Activated T-helper 9 cell treated with anti-CD3 and anti-CD28 coated beads, Interleukin-2, amount 50 U/mL, for 16 hours (primary cell): ENCODE results near the gene MCFD2.
"Not testable (repeated sequence)": the region's sequence is repeated elsewhere in the genome, so short reads cannot be mapped to it uniquely, and the experiment has no call there.

Experiments
- DNase-seq: peaks from one replicate; pipeline ENCODE4 v3.0.0-alpha.2; 2020; ENCODE audit warnings: low read depth

Gene MCFD2

DNA sequence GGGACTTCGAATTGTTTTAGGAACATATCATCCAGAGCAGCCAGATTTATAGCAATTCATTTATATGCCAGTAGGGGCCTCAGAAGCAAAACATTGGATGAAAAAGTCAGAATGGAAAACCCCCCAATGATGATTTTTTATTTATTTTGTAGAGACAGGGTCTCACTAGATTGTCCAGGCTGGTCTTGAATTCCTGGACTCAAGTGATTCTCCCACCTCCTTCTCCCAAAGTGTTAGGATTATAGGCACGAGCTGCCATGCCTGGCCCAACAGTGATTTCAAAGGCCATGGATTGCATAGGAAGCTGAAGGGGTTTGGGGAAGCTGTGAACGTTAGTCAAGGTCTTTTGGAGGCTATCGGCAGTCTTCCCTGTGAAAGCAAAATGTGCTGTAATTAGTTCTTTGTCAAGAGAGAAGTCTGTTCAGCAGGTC, 21.9 kb upstream of the MCFD2 start:
- no peak for DNase-seq

DNA sequence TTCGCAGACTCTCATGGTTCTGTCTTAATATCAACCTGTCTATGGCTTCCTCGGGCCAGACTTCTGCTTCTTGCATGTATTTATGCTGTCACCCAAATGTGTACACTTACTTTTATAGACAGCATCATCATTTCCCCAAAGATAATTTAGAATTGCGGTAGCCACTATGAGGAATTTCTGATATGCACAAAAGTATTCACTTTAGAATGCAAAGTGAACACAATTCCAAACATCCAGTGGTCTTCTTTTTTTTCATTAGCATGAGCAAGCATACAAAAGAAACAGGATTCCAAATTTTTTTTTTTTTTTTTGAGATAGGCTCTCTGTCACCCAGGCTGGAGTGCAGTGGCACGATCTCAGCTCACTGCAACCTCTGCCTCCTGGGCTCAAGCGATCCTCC, 21.0 kb upstream of the MCFD2 start:
- no peak for DNase-seq

DNA sequence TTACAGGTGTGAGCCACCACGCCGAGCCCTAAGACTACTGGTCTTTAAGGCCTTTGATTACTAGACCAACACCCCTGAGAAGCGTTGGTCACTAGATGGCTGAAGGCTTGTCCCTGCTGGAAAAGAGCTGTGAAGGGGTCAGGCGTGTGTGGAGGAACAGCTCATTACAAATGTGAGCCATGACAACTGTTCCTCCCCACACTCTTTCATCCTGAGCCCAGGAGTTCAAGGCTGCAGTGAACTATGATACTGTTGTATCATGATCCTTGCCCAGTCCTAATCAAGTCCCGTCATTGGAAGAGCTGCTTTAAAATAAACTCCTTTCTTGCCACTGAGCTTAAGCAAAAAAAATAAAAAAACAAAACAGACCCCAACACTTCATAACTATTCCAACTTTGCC, 19.5 kb upstream of the MCFD2 start:
- DNase-seq = no peak

DNA sequence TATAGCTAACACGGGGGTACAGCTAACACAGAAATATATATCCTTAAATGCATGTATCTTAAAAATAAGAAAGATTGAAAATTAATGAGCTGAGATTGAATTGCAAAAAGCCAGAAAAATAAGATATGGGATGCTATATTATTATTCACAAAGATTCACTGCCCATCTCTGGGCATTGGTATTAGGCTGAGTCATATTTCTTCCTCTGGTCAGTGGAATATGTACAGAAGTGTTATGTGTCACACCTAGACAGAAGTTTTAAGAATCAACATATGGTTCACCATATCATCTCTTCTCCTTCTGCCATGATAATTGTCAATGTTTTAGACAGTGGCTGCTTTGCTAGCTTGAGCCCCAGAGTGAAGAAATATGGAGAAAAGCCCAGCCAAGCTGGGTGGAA, 14.0 kb upstream of the MCFD2 start:
- no peak for DNase-seq

DNA sequence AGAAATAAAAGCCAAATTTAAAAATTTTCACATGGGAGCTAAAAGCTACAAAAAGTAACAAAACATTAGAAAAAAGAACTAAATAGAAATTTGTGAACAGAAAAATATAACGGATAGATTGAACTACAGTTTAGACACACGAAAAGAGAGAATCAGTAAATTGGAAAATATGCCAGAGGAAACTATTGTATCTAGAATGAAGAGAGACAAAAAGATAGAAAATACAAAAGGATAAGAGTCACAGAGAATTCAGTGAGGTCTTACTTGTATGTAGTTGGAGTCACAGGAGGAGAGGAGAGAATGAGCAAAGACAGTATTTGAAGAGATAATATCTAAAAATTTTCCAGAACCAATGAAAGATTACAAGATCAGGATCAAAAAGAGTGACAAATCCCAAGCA, 11.3 kb upstream of the MCFD2 start:
- DNase-seq = no peak

DNA sequence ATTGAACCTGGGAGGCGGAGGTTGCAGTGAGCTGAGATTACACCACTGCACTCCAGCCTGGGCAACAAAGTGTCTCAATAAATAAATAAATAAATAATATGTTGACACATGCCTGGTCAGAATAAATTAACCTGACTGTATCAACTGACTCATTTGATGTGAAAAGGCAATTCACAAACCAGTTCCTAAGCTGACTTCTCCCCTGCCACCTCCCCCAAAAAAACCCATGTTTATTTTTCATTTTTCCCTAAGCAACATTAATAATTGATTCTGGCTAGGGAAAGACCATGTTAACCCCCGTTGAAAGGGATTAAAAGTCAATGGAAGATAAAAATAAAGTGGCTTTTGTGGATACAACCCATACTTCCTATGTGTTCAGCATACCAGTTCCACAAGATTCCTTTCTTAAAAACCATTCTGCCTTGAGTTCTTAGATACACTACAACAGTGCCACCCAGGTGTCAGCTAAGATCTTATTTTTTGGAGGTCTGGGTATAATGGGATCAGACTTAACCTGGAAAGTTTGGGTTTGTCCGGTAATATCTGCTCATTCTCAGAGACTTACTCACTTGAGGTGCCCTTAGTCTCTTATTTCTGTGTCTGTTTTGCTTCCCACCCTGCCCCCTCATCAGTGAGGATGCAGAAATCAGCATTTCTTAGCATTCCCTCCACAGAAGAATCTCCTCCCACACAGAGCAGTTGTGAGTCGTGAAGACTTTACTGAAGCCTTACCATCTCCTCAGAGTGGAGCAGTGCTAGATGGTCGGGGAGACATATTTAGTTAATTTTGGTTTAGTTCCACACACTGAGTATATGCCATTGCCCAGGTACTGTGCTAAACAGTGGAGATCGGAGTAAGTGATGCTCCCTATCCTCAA, 10.1 kb upstream of the MCFD2 start:
- no peak for DNase-seq

DNA sequence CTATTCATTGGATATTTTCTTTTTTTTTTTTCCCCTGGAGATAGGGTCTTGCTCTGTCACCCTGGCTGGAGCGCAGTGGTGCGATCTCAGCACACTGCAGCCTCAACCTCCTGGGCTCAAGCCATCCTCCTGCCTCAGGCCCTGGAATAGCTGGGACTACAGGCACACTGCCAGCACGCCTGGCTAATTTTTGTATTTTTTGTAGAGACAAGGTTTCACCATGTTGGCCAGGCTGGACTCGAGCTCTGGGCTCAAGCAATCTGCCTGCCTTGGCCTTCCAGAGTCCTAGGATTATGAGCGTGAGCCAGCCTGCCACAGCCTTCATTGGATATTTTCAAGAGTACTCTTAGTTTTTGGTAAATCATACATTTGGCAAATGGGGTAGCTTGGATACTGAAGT, 9.0 kb upstream of the MCFD2 start:
- no peak for DNase-seq

DNA sequence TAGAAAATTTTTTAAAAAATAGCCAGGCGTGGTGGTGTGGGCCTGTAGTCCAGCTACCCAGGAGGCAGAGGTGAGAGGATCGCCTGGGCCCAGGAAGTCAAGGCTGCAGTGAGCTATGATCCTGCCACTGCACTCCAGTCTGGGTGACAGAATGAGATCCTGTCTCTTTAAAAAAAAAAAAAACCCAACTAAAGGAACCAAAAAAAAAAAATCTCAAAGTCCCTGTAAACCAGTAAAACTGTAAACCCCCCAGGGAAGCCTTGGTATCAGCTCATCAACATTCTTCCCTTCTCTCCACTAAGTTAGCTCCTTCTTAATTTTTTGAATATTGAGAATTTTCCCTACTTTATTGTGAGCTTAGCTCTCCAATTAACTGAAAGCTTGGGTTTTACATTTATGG, 8.4 kb upstream of the MCFD2 start:
- no peak for DNase-seq

DNA sequence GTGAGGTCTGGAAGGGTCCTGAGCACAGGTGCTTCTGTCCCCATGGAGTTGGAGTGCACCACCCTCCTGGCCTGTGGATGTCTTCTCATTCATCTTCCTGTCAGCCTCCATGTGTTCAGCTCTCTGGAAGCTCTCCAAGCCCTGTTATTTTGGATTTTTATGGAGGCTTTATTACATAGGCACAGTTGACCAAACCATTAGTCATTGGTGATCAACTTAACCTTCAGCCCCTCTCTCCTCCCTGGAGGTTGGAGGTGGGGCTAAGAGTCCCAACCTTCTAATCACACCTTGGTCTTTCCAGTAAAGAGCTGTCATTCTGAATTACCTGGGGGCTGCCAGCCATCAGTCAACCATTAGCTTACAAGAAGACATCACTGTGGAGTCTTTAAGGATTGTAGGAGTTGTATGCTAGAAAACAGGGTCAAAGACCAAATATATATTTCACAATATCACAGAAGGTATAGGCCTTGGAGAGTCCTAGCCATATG, 7.5 kb upstream of the MCFD2 start:
- no peak for DNase-seq

DNA sequence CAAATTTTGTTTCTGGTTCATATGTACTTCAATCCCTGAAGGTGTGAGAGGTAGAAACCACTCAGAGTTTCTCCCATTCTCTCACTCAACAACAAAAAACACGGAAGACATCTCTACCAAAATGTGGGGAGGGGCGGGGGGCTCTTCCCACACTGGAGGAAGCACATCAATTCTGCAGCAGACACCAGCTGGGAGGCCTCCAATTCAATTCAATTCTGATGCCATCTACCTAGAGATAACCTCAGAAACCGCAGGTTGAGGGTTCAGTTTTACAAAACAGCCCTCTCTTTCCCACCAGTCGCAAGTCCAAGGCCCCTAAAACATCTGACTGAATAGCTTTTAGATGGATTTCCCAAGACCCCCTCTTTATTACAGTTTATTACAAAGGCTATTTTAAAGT, 7.0 kb upstream of the MCFD2 start:
- no peak for DNase-seq

DNA sequence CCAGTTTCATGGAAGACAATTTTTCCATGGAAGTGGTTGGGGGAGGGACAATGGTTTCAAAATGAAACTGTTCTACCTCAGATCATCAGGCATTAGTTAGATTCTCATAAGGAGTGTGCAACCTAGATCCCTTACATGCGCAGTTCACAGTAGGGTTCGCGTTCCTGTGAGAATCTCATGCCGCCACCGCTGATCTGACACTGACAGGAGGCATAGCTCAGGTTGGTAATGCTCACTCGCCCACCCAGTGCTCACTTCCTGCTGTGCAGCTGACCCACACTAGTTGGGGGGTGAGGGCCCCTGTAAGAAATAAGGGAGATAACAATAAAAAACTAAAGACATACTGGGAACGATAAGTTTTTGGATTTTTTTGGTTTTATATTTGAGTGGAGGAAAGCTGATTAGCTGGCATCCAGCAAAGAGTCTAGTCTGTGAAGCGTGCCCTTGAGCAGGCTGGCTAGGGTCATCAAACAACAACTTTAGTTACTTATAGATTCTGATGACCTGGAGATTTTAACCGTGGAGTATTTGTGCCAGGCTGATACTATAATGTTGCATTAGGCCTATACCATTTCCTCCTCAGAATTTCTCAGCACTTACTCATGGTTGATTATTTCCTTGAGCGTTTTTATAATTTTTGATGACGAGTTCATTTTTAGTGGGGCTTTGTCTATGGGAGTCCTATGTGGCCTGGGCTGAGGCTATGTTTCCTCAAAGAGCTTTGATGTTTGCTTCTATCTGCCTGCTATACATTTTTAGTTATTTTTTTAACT, 6.3 kb upstream of the MCFD2 start:
- DNase-seq = no peak

DNA sequence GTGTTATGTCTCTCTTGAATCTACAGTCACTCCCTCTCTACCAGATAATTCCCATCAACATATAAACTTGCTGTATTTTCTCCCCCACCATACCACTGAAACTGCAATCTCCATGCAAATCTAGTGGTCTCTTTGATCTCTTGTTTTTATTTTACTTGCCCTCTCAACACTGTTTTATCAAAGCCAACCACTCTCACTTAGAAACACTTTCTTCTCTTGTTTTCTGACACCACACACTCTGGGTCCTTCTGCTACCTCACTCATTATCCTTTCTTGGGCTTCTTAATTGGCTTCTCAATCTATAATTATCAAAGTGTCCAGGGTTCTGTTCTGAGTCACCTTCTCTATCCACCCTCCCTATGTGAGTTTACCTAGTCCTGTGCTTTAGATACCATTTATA, 2.0 kb upstream of the MCFD2 start:
- DNase-seq = no peak

DNA sequence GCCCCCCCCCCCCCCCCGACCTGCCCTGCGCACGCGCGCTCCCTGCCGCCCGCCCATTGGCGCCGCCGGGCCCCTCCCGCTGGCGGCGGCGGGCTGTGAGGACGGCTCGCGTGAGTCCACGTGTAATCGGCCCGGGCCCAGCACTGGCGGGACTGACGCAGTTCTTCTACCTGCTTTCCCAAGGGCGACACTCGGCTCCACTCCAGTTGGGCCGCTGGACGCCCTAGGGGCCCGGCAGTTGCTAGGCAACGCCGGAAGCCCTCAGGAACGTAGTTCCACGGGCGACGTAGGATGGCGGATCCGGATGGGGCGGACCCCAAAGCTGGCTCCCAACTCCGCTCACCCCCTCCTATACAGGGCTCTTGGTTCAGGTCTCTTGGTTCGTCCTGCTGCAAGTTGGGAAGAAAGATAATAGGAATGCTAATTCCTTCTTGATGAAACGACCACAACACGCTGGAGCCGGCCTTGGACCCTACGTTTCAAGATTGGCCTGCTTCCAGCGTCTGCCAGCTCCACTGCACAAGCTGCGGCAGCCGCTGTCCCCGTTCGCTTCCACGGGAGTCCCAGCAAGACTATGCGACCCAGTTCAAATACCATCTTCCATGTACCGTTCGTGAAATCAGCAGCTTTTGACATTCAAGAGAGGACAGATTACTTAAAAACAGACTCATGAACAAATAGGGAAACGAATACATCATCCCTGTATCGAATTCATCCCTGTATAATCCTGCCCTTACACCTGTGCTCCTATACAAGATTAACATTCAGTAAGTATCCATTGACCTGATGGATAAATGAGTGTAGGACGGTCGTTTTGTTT, 415 bp upstream of the MCFD2 start:
- peak; percentile 66 for DNase-seq

DNA sequence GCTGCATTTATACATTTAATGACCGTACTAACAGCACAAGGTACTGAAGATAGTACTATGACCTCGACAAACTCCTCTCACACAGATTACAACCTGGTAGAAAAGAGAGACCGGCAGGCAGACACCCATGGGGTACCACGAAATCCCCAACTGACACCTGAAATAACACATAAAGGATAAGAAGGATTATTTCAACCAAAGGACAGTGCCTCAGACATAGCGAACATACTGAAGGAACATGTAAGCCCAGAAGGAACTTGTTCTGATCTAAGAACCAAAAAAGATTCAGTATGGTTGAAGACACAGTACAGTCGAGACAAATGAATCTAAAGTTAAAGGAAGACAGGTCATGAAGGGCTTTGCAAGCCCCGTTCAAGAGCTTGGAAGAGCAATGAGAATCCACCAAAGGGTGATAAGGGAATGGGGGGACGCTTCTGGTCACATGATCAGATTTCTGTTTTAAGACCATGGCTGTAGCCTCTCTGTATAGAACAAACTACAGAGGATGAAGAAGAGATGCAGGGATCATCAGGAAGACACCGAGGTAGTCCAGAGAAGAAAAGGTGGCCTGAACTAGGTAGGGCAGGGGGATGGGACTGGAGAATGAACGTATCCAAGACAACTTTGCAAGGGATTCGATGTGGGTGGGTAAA, 902 bp downstream of the MCFD2 start:
- no peak for DNase-seq

DNA sequence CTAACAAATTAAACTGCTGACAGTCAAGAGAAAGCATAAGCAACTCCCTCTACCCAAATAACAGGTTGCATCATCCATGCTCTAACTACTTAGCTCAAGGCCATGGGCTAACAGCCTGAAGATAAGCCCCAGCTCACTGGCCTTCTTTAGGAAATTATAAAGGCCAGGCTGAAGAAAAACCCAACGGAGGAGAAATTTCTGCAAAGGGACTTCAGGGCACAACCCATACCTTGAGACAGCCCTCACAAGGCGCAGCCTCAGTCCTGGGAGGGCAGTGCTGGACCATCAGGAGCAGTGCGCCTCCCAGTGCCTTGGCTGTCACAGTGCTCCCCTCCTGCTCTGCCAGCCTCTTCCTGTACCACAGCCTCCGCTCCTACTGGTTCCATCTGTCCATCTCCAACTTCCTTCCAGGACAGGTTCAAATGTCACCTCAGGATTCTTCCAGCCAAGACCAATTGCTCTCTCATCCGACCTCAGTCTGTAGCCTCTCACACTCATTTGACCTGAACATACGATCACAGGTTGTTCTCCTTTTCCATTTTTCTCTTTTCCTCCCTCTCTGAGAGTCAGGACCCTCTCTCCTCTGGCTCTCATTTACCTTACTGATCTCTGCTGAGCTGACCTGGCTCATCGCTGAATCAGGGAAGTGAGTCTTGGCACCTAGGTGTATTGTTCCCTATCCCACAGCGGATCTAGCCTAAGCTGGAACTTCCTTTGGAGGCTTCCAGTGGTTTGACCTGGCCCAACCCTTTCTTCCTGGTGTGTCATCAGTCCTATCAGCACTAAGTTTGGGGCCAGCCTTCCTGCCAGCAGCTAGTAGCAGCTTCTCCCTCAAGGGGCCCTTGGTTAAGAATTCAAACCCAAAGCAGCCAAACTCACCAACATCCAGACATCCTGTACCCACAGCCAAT, 1.9 kb downstream of the MCFD2 start:
- DNase-seq = no peak

DNA sequence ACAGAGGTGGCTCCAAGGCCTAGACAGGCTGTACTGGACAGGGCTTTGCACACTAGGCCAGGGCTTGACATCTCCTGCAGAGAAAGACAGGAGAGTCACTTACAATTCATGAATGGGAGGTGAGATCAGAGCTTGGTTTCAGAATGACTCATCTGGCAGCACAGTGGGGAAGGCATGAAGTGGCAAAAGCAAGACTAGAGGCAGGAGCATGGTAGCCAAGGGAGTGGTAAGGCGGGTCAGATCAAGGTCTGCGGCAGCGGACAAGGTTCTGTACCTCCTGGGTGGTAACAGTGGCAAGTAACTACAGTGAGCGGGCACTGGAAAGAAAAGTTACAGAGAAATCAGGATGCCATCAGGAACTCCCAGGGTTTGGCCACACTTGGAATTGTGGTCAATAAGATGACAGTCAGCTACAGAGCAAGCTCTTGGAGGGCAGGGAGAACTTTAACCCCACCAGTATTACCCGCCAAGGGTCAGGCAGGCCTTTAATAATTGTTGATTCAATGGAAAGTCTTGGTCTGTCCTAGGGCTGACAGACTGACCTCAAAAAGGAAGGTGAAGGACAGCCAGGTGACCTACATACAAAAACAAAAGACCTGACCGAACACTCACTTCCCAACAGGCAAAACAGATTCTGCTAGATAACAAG, 5.7 kb downstream of the MCFD2 start:
- DNase-seq = no peak

DNA sequence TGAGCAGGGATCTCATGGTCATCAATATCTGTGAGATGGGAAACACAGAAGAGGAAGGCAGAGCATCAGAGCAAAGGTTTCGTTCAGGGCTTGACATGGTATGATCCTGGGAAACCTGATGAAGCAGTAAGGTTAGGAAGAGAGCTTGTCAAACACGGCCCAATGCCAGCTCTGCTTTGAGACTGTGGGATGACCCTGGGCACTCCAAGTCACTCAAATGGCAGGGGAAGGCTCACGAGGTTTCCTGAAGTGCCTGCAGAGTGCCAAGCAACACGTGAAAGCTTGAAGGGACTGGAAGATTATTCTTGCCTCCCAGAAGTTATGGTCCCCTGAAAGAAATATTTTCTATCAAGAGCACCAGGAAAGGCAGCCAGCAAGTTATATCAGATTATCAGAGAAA, 6.5 kb downstream of the MCFD2 start:
- DNase-seq = no peak

DNA sequence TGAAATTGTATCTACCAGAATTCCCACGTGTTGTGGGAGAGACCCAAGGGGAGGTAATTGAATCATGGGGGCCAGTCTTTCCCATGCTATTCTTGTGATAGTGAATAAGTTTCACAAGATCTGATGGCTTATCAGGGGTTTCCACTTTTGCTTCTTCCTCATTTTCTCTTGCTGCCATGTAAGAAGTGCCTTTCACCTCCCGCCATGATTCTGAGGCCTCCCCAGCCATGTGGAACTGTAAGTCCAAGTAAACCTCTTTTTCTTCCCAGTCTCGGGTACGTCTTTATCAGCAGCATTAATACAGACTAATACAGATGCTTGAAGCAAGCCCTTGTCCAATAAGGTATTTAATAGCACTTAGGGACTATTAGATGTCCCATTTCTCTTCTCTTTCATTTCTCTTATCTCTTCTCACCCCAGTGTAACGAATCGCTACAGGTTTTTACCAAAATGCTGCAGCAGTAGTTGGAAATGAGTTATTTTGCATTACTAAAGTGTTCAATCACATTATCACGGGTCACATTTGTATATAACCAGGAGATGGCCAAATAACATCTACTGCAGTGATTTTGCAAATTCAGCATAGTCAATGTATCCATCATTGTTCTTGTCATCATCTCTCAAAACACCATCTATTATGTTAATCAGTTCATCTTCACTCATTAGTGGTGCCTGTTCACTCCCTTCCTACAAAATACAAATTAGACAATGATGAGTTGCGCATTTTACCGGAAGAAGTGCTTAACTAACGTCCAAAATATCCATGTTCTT, 10.5 kb downstream of the MCFD2 start:
- DNase-seq = not testable (repeated sequence)

DNA sequence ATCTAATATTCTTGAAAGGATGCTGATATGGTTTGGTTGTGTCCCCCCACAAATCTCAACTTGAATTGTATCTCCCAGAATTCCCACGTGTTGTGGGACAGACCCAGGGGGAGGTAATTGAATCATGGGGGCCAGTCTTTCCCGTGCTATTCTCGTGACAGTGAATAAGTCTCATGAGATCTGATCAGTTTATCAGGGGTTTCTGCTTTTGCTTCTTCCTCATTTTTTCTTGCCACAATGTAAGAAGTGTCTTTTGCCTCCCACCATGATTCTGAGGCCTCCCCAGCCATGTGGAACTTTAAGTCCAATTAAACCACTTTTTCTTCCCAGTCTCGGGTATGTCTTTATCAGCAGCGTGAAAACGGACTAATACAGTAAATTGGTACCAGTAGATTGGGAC, 12.6 kb downstream of the MCFD2 start:
- DNase-seq = not testable (repeated sequence)

DNA sequence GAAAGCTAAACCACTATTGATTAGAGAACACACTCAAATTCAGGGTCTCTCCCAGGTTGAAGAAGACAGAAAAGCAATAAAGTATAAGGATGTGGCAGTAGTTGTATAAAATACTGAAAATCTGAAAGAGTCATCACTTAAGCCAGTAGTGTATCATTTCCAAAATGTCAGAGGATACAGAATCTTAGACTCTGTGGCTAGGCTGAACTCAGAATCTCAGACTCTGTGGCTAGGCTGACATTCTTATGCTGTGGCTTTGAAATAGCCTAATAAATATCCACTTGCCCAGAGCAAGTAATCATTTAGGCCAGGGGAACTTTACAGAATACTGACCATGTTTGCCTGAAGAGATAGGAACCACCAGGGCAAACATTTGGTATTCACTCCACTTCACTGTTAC, 13.1 kb downstream of the MCFD2 start:
- no peak for DNase-seq
